ENCODE results near the gene CEP128. TPM values are rescaled to one million over a fixed set of nuclear protein-coding genes. Genes with fewer than 3 reads are reported as not detected.

The CEP128 gene
- total RNA-seq, 2 experiments from 2014 or later: 12.3 to 13.0 TPM

DNA sequence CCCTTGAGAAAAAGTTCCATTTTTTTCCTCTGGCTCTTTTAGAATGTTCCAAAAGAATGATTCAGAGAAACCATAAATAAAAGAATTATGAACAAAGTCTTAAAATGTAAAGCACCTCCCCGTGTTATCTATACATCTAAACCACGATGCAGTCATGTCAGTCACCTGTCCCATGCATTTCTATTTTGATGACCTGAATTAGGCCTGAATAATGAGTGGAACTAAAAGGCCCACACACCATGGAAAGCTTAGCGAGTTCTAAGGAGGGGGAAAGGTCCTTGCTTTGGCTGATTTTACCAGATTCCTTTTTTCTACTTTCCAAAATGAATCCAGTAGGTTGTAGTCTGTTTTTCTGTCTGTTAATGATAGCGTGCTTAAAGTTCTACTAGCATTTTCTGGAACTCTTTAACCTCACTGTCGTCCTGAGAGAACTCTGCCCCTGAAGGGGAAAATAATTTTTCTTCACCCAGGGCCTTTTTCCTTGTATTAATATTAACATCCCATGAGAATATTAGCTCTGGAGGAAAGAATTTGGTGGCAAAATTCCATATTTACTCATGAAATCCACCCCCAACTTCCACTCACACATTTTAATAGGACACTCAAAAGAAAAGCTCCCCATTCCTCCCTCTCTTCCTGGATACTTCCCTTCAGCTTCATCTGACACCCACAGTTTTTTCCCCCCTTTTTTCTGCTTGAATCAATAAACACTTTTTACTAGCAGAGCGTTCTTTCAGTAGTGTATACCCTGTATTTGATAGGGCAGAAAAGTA is 464.0 kb downstream of the CEP128 start:
- Histone ChIP-seq H3K4me3 (ENCODE audit: low read length) (no peak overlapping the region), H3K27ac (ENCODE audit: low read depth in 1 of 2, low read length in 2 of 2) (no peak overlapping the region), H3K27me3 (ENCODE audit: control insufficient read depth in 1 of 2, insufficient read depth in 2 of 2, low read length in 2 of 2) (no peaks in the 10 kb centered on the region), H3K9me3 (ENCODE audit: control insufficient read depth in 1 of 2, insufficient read depth in 1 of 2, low read length in 2 of 2) (peaks cover 4 to 9% of the 10 kb centered on the region in 2 experiments), H3K36me3 (ENCODE audit: insufficient read depth, low read length) (no peaks in the 10 kb centered on the region), H3K4me1 (ENCODE audit: insufficient read depth, low read length) (no peaks in the 10 kb centered on the region)
- DNase-seq (no peak), ATAC-seq (ENCODE audit: poor library complexity) (no peak)
- peaks cover 6% of the 10 kb centered on the region for H3K9me3 Mint-ChIP-seq
- no peaks in the 10 kb centered on the region for H3K27me3 Mint-ChIP-seq
- POLR2A ChIA-PET: no interaction called here
- no peaks in the 10 kb centered on the region for H3K4me1 Mint-ChIP-seq (ENCODE audit: low read depth)
- no peak overlapping the region for H3K4me3 Mint-ChIP-seq
- TF ChIP-seq, protein P1, sequence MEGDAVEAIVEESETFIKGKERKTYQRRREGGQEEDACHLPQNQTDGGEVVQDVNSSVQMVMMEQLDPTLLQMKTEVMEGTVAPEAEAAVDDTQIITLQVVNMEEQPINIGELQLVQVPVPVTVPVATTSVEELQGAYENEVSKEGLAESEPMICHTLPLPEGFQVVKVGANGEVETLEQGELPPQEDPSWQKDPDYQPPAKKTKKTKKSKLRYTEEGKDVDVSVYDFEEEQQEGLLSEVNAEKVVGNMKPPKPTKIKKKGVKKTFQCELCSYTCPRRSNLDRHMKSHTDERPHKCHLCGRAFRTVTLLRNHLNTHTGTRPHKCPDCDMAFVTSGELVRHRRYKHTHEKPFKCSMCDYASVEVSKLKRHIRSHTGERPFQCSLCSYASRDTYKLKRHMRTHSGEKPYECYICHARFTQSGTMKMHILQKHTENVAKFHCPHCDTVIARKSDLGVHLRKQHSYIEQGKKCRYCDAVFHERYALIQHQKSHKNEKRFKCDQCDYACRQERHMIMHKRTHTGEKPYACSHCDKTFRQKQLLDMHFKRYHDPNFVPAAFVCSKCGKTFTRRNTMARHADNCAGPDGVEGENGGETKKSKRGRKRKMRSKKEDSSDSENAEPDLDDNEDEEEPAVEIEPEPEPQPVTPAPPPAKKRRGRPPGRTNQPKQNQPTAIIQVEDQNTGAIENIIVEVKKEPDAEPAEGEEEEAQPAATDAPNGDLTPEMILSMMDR (IDR thresholded peaks at IDR 0.05): no peak
- intact Hi-C loops (cut with DNase I, micrococcal nuclease): no loop called here
- CTCF ChIA-PET: no interaction called here
- no peak overlapping the region for H3K27ac Mint-ChIP-seq
- peaks cover 4% of the 10 kb centered on the region for H3K36me3 Mint-ChIP-seq (ENCODE audit: low read depth)

DNA sequence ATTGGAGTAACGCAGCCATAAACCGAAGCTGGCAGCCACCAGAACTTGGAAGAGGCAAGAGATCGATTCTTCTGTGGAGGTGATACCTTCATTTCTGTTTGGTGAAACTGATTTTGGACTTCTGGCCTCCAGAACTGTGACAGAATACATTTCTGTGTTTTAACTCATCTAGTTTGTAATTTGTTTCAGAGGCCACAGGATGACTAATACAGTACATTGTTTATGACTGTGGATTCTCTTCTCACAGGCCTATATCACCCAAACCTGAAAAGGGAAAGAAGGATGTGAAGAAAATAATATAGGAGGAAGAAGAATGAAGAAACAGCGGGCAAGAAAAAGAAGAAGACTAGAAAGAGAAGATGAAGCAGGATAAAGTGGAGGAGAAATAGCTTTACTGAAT is 466.5 kb downstream of the CEP128 start:
- ATAC-seq (ENCODE audit: poor library complexity) (no peak), DNase-seq (no peak)
- Mint-ChIP-seq H3K4me1 (ENCODE audit: low read depth) (no peaks in the 10 kb centered on the region), H3K4me3 (no peak overlapping the region), H3K36me3 (ENCODE audit: low read depth) (peaks cover 10% of the 10 kb centered on the region), H3K27ac (no peak overlapping the region), H3K9me3 (peaks cover 12% of the 10 kb centered on the region), H3K27me3 (no peaks in the 10 kb centered on the region)
- CTCF ChIA-PET: no interaction called here
- intact Hi-C loops (cut with DNase I, micrococcal nuclease): no loop called here
- TF ChIP-seq, protein P1 (IDR thresholded peaks at IDR 0.05): no peak
- Histone ChIP-seq H3K4me1 (ENCODE audit: insufficient read depth, low read length) (no peaks in the 10 kb centered on the region), H3K36me3 (ENCODE audit: insufficient read depth, low read length) (no peaks in the 10 kb centered on the region), H3K27ac (ENCODE audit: low read depth in 1 of 2, low read length in 2 of 2) (no peak overlapping the region), H3K27me3 (ENCODE audit: control insufficient read depth in 1 of 2, insufficient read depth in 2 of 2, low read length in 2 of 2) (no peaks in the 10 kb centered on the region), H3K4me3 (ENCODE audit: low read length) (no peak overlapping the region), H3K9me3 (ENCODE audit: control insufficient read depth in 1 of 2, insufficient read depth in 1 of 2, low read length in 2 of 2) (peaks cover 4 to 9% of the 10 kb centered on the region in 2 experiments)
- POLR2A ChIA-PET: no interaction called here

DNA sequence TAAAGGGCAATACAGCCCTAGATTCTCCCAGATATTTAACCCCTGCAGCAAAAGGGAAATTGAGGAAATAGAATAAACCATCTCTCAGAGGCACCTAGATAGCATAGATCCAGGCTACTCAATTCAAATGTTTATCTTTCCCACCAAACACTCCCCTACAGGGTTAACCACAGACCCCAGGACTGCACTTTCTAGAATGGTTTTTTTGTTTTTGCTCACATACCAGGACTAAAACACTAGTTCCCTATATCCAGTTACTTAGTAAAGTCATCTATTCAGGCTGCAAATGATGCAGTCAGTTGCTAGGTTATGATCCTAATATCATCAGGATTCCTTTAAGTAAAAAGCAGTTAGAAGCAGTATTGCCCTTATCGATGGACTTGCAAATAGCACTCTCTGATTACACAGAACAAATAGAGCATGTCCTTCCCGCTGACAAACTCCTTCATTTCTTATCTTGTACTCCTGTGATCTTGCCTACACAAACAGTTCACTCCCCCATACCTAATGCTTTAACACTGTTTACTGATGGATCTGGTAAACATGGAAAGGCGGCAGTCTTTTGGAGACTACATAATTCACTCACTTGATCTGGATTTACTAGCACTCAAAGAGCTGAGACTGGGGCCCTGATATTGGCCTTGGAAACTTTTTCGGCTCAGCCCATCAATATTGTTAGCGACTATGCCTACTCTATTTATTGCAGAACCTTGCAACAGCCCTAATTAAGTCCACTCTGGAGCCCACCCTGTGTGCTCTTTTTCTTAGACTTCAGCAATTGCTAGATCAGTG is 473.0 kb downstream of the CEP128 start:
- Histone ChIP-seq H3K4me1 (ENCODE audit: insufficient read depth, low read length) (no peaks in the 10 kb centered on the region), H3K36me3 (ENCODE audit: insufficient read depth, low read length) (no peaks in the 10 kb centered on the region), H3K4me3 (ENCODE audit: low read length) (no peak overlapping the region), H3K9me3 (ENCODE audit: control insufficient read depth in 1 of 2, insufficient read depth in 1 of 2, low read length in 2 of 2) (peaks cover 0 to 6% of the 10 kb centered on the region in 2 experiments), H3K27me3 (ENCODE audit: control insufficient read depth in 1 of 2, insufficient read depth in 2 of 2, low read length in 2 of 2) (no peaks in the 10 kb centered on the region), H3K27ac (ENCODE audit: low read depth in 1 of 2, low read length in 2 of 2) (no peak overlapping the region)
- POLR2A ChIA-PET: no interaction called here
- intact Hi-C loops (cut with DNase I, micrococcal nuclease): no loop called here
- Mint-ChIP-seq H3K27me3 (no peaks in the 10 kb centered on the region), H3K36me3 (ENCODE audit: low read depth) (peaks cover 6% of the 10 kb centered on the region), H3K4me3 (no peak overlapping the region), H3K9me3 (peaks cover 12% of the 10 kb centered on the region), H3K27ac (no peak overlapping the region), H3K4me1 (ENCODE audit: low read depth) (no peaks in the 10 kb centered on the region)
- CTCF ChIA-PET: no interaction called here
- ATAC-seq (ENCODE audit: poor library complexity) (no peak), DNase-seq (no peak)
- TF ChIP-seq, protein P1 (IDR thresholded peaks at IDR 0.05): no peak
